Glutamatergic neuron (in vitro differentiated cells): ENCODE measurements around the gene CALML6. TPM values are rescaled to one million over a fixed set of nuclear protein-coding genes. Genes with fewer than 3 reads are reported as not detected.
A peak's percentile ranks its signal among the peaks of the same experiment; 100 is the strongest.

ENCODE experiments used
- DNase-seq: peaks from one replicate; pipeline ENCODE4 v3.0.0; 2022
- H3K27ac Mint-ChIP-seq: one replicate; pipeline ENCODE4 v1.8.0; 2020; ENCODE audit warnings: mild to moderate bottlenecking, mixed read lengths, inconsistent platforms; ENCODE audit not compliant: unreplicated experiment
- H3K27me3 Mint-ChIP-seq: one replicate; pipeline ENCODE4 v1.8.0; 2020; ENCODE audit warnings: mild to moderate bottlenecking, moderate library complexity, mixed read lengths, inconsistent platforms; ENCODE audit not compliant: unreplicated experiment
- H3K36me3 Mint-ChIP-seq: one replicate; pipeline ENCODE4 v1.8.0; 2020; ENCODE audit warnings: mild to moderate bottlenecking, mixed read lengths, inconsistent platforms; ENCODE audit not compliant: unreplicated experiment
- H3K4me1 Mint-ChIP-seq: one replicate; pipeline ENCODE4 v1.8.0; 2020; ENCODE audit warnings: mild to moderate bottlenecking, low read depth, mixed read lengths, inconsistent platforms; ENCODE audit not compliant: unreplicated experiment
- H3K4me3 Mint-ChIP-seq: one replicate; pipeline ENCODE4 v1.8.0; 2020; ENCODE audit warnings: mild to moderate bottlenecking, mixed read lengths, inconsistent platforms; ENCODE audit not compliant: unreplicated experiment
- H3K9me3 Mint-ChIP-seq: one replicate; pipeline ENCODE4 v1.8.0; 2020; ENCODE audit warnings: mild to moderate bottlenecking, moderate library complexity, mixed read lengths, inconsistent platforms; ENCODE audit not compliant: unreplicated experiment
- CTCF ChIP-seq: fragments of 200-600 bp; sonication (generic); IDR thresholded peaks from one replicate; pipeline ENCODE4 v1.5.0; 2021; ENCODE audit not compliant: partially characterized antibody, unreplicated experiment
- total RNA-seq: library from RNA; stranded (reverse); fragmentation: NEBNext Ultra II Directional; extraction: Animal tissue kit (Norgen Biotek cat#: 25700); gene quantifications from one replicate; pipeline ENCODE4 v1.2.1, GENCODE V29; 2021; ENCODE audit not compliant: unreplicated experiment

CALML6 gene
- total RNA-seq, 1 donor from 2014 or later, result 5.2 TPM

- no peak for TF ChIP-seq CTCF
- peak; percentile 19 for DNase-seq
- Mint-ChIP-seq H3K36me3 (no peaks in the 10 kb centered on the region), H3K4me3 (no peak overlapping the region), H3K27me3 (no peaks in the 10 kb centered on the region), H3K4me1 (no peaks in the 10 kb centered on the region), H3K27ac (no peak overlapping the region), H3K9me3 (peaks cover 2% of the 10 kb centered on the region)
These were observed 7.6 kb downstream of the CALML6 start for GRCh38 chr1:1922702-1922955.

- DNase-seq, result peak; percentile 27
- Mint-ChIP-seq H3K4me1 (no peaks in the 10 kb centered on the region), H3K9me3 (peaks cover 2% of the 10 kb centered on the region), H3K4me3 (no peak overlapping the region), H3K36me3 (no peaks in the 10 kb centered on the region), H3K27me3 (no peaks in the 10 kb centered on the region), H3K27ac (no peak overlapping the region)
- no peak for TF ChIP-seq CTCF
These were observed 8.1 kb downstream of the CALML6 start for GRCh38 chr1:1922956-1923833.

GRCh38 chr1:1924386-1924785 is 9.3 kb downstream of the CALML6 start:
- H3K27ac Mint-ChIP-seq, result no peak overlapping the region
- peaks cover 2% of the 10 kb centered on the region for H3K9me3 Mint-ChIP-seq
- no peaks in the 10 kb centered on the region for H3K36me3 Mint-ChIP-seq
- H3K4me3 Mint-ChIP-seq, result no peak overlapping the region
- no peaks in the 10 kb centered on the region for H3K27me3 Mint-ChIP-seq
- H3K4me1 Mint-ChIP-seq, result no peaks in the 10 kb centered on the region
- peak; percentile 17 for DNase-seq
- TF ChIP-seq CTCF, result no peak

GRCh38 chr1:1924849-1925248 is 9.8 kb downstream of the CALML6 start:
- Mint-ChIP-seq H3K36me3 (no peaks in the 10 kb centered on the region), H3K4me3 (no peak overlapping the region), H3K27ac (peak overlapping the region; percentile 22), H3K9me3 (peaks cover 2% of the 10 kb centered on the region), H3K27me3 (no peaks in the 10 kb centered on the region), H3K4me1 (no peaks in the 10 kb centered on the region)
- TF ChIP-seq CTCF, result no peak
- no peak for DNase-seq

GRCh38 chr1:1925437-1926345 is 10.6 kb downstream of the CALML6 start:
- TF ChIP-seq CTCF, result no peak
- no peaks in the 10 kb centered on the region for H3K36me3 Mint-ChIP-seq
- H3K4me1 Mint-ChIP-seq, result no peaks in the 10 kb centered on the region
- peak overlapping the region; percentile 22 for H3K27ac Mint-ChIP-seq
- H3K9me3 Mint-ChIP-seq, result peaks cover 2% of the 10 kb centered on the region
- no peak for DNase-seq
- H3K27me3 Mint-ChIP-seq, result no peaks in the 10 kb centered on the region
- no peak overlapping the region for H3K4me3 Mint-ChIP-seq
